Liver (tissue), 9 donors: ENCODE data around the gene GPR68. TPM values are rescaled to one million over a fixed set of nuclear protein-coding genes. Genes with fewer than 3 reads are reported as not detected.

ENCODE experiments used
- DNase-seq: peaks from one replicate; pipeline ENCODE4 v3.0.0-alpha.2; 2017; ENCODE audit warnings: low spot score
- H3K27ac ChIP-seq, 2 donors: one replicate each; pipeline ENCODE4 v1.7.0; 2013; ENCODE audit warnings: inconsistent platforms in 2 of 2, low read length in 2 of 2, control low read depth in 1 of 2, low read depth in 1 of 2, mild to moderate bottlenecking in 1 of 2
- H3K27me3 ChIP-seq, 4 donors: one replicate each; pipeline versions ENCODE4 v1.6.1 to v1.7.0; 2013; ENCODE audit warnings: low read length in 3 of 4, inconsistent platforms in 1 of 4, mild to moderate bottlenecking in 1 of 4, moderate library complexity in 1 of 4; ENCODE audit not compliant: control insufficient read depth in 4 of 4, insufficient read depth in 4 of 4
- H3K36me3 ChIP-seq, 4 donors: one replicate each; pipeline versions ENCODE4 v1.6.1 to v1.7.0; 2013; ENCODE audit warnings: low read length in 3 of 4, mild to moderate bottlenecking in 3 of 4, low read depth in 1 of 4, moderate library complexity in 1 of 4; ENCODE audit not compliant: control insufficient read depth in 4 of 4, insufficient read depth in 3 of 4
- H3K4me1 ChIP-seq, 4 donors: one replicate each; pipeline versions ENCODE4 v1.6.1 to v1.7.0; 2013; ENCODE audit warnings: low read length in 3 of 4, mild to moderate bottlenecking in 3 of 4, moderate library complexity in 1 of 4; ENCODE audit not compliant: control insufficient read depth in 4 of 4, insufficient read depth in 4 of 4
- H3K4me3 ChIP-seq, 3 donors: one replicate each; pipeline versions ENCODE4 v1.6.1 to v1.7.0; 2013; ENCODE audit warnings: low read length in 3 of 3, control low read depth in 1 of 3, low read depth in 1 of 3, mild to moderate bottlenecking in 1 of 3
- H3K9ac ChIP-seq, 2 donors: one replicate each; pipeline ENCODE4 v1.7.0; 2013; ENCODE audit warnings: low read length in 2 of 2, mild to moderate bottlenecking in 2 of 2, moderate library complexity in 2 of 2, control low read depth in 1 of 2, low read depth in 1 of 2
- H3K9me3 ChIP-seq, 4 donors: one replicate each; pipeline versions ENCODE4 v1.6.1 to v1.7.0; 2013; ENCODE audit warnings: low read length in 3 of 4; ENCODE audit not compliant: control insufficient read depth in 4 of 4
- ATF3 ChIP-seq: IDR thresholded peaks from 2 replicates; pipeline ENCODE4 v1.6.1; 2016; ENCODE audit warnings: antibody characterized with exemption
- CTCF ChIP-seq: fragments of 150-350 bp; IDR thresholded peaks from 2 replicates; pipeline ENCODE4 v1.5.1; 2017; ENCODE audit warnings: improper control_type of control experiment, low read depth, low read length; ENCODE audit not compliant: missing input control
- EGR1 ChIP-seq, 2 donors: IDR thresholded peaks; 2 replicates each; pipeline ENCODE4 v1.6.1; 2016 to 2018; ENCODE audit warnings: antibody characterized with exemption in 2 of 2, low read depth in 2 of 2
- FOXA1 ChIP-seq: IDR thresholded peaks from 2 replicates; pipeline ENCODE4 v1.6.1; 2016; ENCODE audit warnings: antibody characterized with exemption
- FOXA2 ChIP-seq: IDR thresholded peaks from 2 replicates; pipeline ENCODE4 v1.6.1; 2016; ENCODE audit warnings: antibody characterized with exemption
- GABPA ChIP-seq, 2 donors: IDR thresholded peaks in 1 of 2; conservative IDR thresholded peaks in 1 of 2; 2 replicates each; pipeline ENCODE4 v1.6.1; 2016; ENCODE audit warnings: antibody characterized with exemption in 2 of 2, mild to moderate bottlenecking in 1 of 2, moderate library complexity in 1 of 2
- HNF4A ChIP-seq, 2 donors: conservative IDR thresholded peaks; 2 replicates each; pipeline ENCODE4 v1.6.1; 2016; ENCODE audit warnings: antibody characterized with exemption in 2 of 2, mild to moderate bottlenecking in 2 of 2
- HNF4G ChIP-seq: IDR thresholded peaks from 2 replicates; pipeline ENCODE4 v1.6.1; 2016; ENCODE audit warnings: antibody characterized with exemption
- JUND ChIP-seq, 2 donors: IDR thresholded peaks; 2 replicates each; pipeline ENCODE4 v1.6.1; 2016; ENCODE audit warnings: antibody characterized with exemption in 2 of 2
- MAX ChIP-seq: IDR thresholded peaks from 2 replicates; pipeline ENCODE4 v1.6.1; 2016; ENCODE audit warnings: antibody characterized with exemption
- NR2F2 ChIP-seq: IDR thresholded peaks from 2 replicates; pipeline ENCODE4 v1.6.1; 2016; ENCODE audit warnings: antibody characterized with exemption
- RAD21 ChIP-seq, 2 donors: IDR thresholded peaks; 2 replicates each; pipeline ENCODE4 v1.6.1; 2016; ENCODE audit warnings: antibody characterized with exemption in 2 of 2, mild to moderate bottlenecking in 2 of 2
- RXRA ChIP-seq, 2 donors: IDR thresholded peaks; 2 replicates each; pipeline ENCODE4 v1.6.1; 2017 to 2018; ENCODE audit warnings: antibody characterized with exemption in 2 of 2, mild to moderate bottlenecking in 1 of 2
- SP1 ChIP-seq: IDR thresholded peaks from 2 replicates; pipeline ENCODE4 v1.6.1; 2018; ENCODE audit warnings: antibody characterized with exemption, mild to moderate bottlenecking
- TAF1 ChIP-seq: conservative IDR thresholded peaks from 2 replicates; pipeline ENCODE4 v1.6.1; 2016; ENCODE audit warnings: antibody characterized with exemption, mild to moderate bottlenecking
- YY1 ChIP-seq: IDR thresholded peaks from 2 replicates; pipeline ENCODE4 v1.6.1; 2016; ENCODE audit warnings: antibody characterized with exemption, mild to moderate bottlenecking
- ZBTB33 ChIP-seq: IDR thresholded peaks from 2 replicates; pipeline ENCODE4 v1.6.1; 2016; ENCODE audit warnings: antibody characterized with exemption
- WGBS: extraction: QIAGEN DNeasy Blood & Tissue Kit; methylation state at CpG from one replicate; pipeline ENCODE4 v1.1.7; 2013; 5-methylcytosine and 5-hydroxymethylcytosine counted together
- polyA plus RNA-seq, 2 donors: library from polyadenylated mRNA; stranded (reverse) in 1 of 2; unstranded in 1 of 2; fragments of 200-250 nt in 1 of 2; fragments of >200 nt in 1 of 2; fragmentation: Nextera tagmentation in 1 of 2; extraction: Ambion mirVana in 1 of 2; gene quantifications; one replicate each; pipeline versions ENCODE4 v1.2.1 to v1.2.3, GENCODE V29; 2013 to 2015
- total RNA-seq, 2 donors: library from RNA; depleted of rRNA; stranded (reverse); fragments of >200 nt; gene quantifications; one replicate each; pipeline ENCODE4 v1.2.3, GENCODE V29; 2014
- donor health status: healthy.
- donor health status: healthy.
- donor health status: healthy.
- donor health status: healthy.
- donor health status: healthy.

The GPR68 gene
- total and polyA plus RNA-seq, 4 donors = 0.17 to 0.37 (median 0.33) TPM; not detected in 1

GRCh38 chr14:91282954-91283645, 38.6 kb upstream of the GPR68 start:
- 96% methylated on average over 14 of the region's 14 CpGs for WGBS
- H3K27ac ChIP-seq = no peak overlapping the region

GRCh38 chr14:91281346-91281745, 36.8 kb upstream of the GPR68 start:
- H3K27me3 ChIP-seq = no peaks in the 10 kb centered on the region
- peaks cover 0 to 3% (median 0%) of the 10 kb centered on the region in 4 donors for H3K4me1 ChIP-seq
- no peaks in the 10 kb centered on the region for H3K9me3 ChIP-seq
- H3K27ac ChIP-seq = no peak overlapping the region
- DNase-seq = no peak
- 96% methylated on average over 9 of the region's 9 CpGs for whole genome bisulfite sequencing
- H3K36me3 ChIP-seq = peaks cover 2 to 42% (median 11%) of the 10 kb centered on the region in 4 donors
- H3K4me3 ChIP-seq = no peak overlapping the region
- H3K9ac ChIP-seq = no peak overlapping the region
- no peak for TF ChIP-seq ZBTB33
- TF ChIP-seq TAF1 = no peak
- TF ChIP-seq RXRA (IDR thresholded peaks at IDR 0.05) = no peak
- TF ChIP-seq YY1 = no peak
- no peak for TF ChIP-seq HNF4G
- no peak for TF ChIP-seq ATF3
- TF ChIP-seq SP1 = no peak
- no peak for TF ChIP-seq GABPA (IDR thresholded peaks at IDR 0.05 in 1 of 2, conservative IDR thresholded peaks at IDR 0.05 in 1 of 2)
- TF ChIP-seq JUND (IDR thresholded peaks at IDR 0.05) = no peak
- no peak for TF ChIP-seq RAD21 (IDR thresholded peaks at IDR 0.05)
- no peak for TF ChIP-seq EGR1 (IDR thresholded peaks at IDR 0.05; ENCODE audit: low read depth in 2 of 2)
- no peak for TF ChIP-seq FOXA2
- no peak for TF ChIP-seq NR2F2
- no peak for TF ChIP-seq FOXA1
- TF ChIP-seq CTCF = no peak
- no peak for TF ChIP-seq HNF4A (conservative IDR thresholded peaks at IDR 0.05)

More at GRCh38 chr14:91282954-91283645, 38.6 kb upstream of the GPR68 start:
- no peak overlapping the region for H3K9ac ChIP-seq
- peaks cover 2 to 40% (median 10%) of the 10 kb centered on the region in 4 donors for H3K36me3 ChIP-seq
- H3K4me1 ChIP-seq = no peaks in the 10 kb centered on the region
- no peaks in the 10 kb centered on the region for H3K9me3 ChIP-seq
- no peak for DNase-seq
- H3K27me3 ChIP-seq = no peaks in the 10 kb centered on the region
- no peak overlapping the region for H3K4me3 ChIP-seq
- no peak for TF ChIP-seq RXRA (IDR thresholded peaks at IDR 0.05)
- no peak for TF ChIP-seq TAF1
- TF ChIP-seq NR2F2 = no peak
- TF ChIP-seq HNF4A (conservative IDR thresholded peaks at IDR 0.05) = no peak
- TF ChIP-seq RAD21 (IDR thresholded peaks at IDR 0.05) = no peak
- TF ChIP-seq ZBTB33 = no peak
- TF ChIP-seq GABPA (IDR thresholded peaks at IDR 0.05 in 1 of 2, conservative IDR thresholded peaks at IDR 0.05 in 1 of 2) = no peak
- TF ChIP-seq FOXA2 = no peak
- TF ChIP-seq ATF3 = no peak
- no peak for TF ChIP-seq MAX
- no peak for TF ChIP-seq YY1
